ENCODE data around the gene TGFB3. TPM values are rescaled to one million over a fixed set of nuclear protein-coding genes. Genes with fewer than 3 reads are reported as not detected.

Gene TGFB3
- total RNA-seq, 4 donors from 2014 or later = 1.5 to 10.5 (median 5.0) TPM

DNA sequence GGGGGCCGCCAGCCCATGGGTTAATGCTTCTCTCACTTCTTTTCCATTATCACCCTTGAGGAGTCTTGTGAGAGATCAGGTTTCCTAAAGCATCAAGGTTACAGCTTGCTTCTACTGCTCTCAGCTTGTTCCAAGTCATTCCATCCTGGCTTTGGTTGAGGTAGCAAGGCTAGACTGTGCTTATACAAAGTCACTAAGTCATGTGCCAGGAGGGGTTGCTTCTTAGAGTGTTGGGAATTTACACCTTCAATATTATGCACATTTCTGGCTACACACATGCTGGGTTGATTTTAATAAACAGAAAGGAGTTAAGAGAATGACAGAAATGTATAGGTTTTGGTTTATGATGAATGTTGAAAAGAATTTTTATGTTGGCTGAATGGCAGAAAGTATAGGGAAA lies 25.6 kb upstream of the TGFB3 start:
- TF ChIP-seq CTCF (IDR thresholded peaks at IDR 0.05) (no peak), POLR2A (IDR thresholded peaks at IDR 0.05) (no peak)
- peaks cover 0 to 5% (median 0%) of the 10 kb centered on the region in 3 donors for H3K9me3 ChIP-seq
- no peaks in the 10 kb centered on the region for H3K27me3 ChIP-seq
- intact Hi-C loops (cut with DNase I) = no loop called here
- H3K36me3 ChIP-seq = peaks cover 7 to 89% (median 9%) of the 10 kb centered on the region in 3 donors
- DNase-seq = no peak
- no peak overlapping the region for H3K27ac ChIP-seq
- WGBS, 2 donors = 78 to 100% methylated on average over 1 of the region's 1 CpG
- no peak overlapping the region for H3K4me3 ChIP-seq
- no peaks in the 10 kb centered on the region for H3K4me1 ChIP-seq

DNA sequence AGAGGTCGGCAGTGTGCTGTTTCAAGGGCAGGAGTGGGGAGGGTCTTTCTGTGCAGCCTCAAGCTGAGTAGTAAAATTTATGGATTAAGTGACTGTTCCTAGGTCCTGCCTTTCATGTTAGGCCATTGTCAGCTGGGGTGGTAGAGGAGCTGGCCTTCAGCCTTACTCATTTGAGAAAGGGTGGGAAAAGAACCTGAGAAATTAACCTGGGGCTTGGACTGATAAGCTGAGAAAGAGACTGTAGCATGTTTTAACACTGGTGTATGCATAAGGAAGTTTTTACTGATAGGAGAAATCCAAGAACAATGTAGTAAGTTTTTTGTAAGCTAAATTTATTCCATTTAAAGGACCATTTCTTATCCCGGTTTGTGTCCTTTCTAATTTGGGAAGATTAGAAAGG lies 24.5 kb upstream of the TGFB3 start:
- H3K9me3 ChIP-seq = peaks cover 0 to 5% (median 0%) of the 10 kb centered on the region in 3 donors
- TF ChIP-seq CTCF (IDR thresholded peaks at IDR 0.05) (no peak), POLR2A (IDR thresholded peaks at IDR 0.05) (no peak)
- H3K27me3 ChIP-seq = no peaks in the 10 kb centered on the region
- WGBS, 2 donors = 93 to 95% methylated on average over 2 of the region's 2 CpGs
- no peak for DNase-seq
- no peaks in the 10 kb centered on the region for H3K4me1 ChIP-seq
- intact Hi-C loops (cut with DNase I) = no loop called here
- no peak overlapping the region for H3K4me3 ChIP-seq
- peaks cover 7 to 96% (median 9%) of the 10 kb centered on the region in 3 donors for H3K36me3 ChIP-seq
- no peak overlapping the region for H3K27ac ChIP-seq

GRCh38 chr14:76002383-76002782 lies 20.6 kb upstream of the TGFB3 start:
- Histone ChIP-seq H3K36me3 (peaks cover 7 to 96% (median 9%) of the 10 kb centered on the region in 3 donors), H3K27me3 (no peaks in the 10 kb centered on the region), H3K4me3 (no peak overlapping the region), H3K4me1 (no peaks in the 10 kb centered on the region), H3K9me3 (peaks cover 0 to 5% (median 0%) of the 10 kb centered on the region in 3 donors), H3K27ac (no peak overlapping the region)
- intact Hi-C loops (cut with DNase I) = no loop called here
- no peak for TF ChIP-seq CTCF (IDR thresholded peaks at IDR 0.05)
- no peak for TF ChIP-seq POLR2A (IDR thresholded peaks at IDR 0.05)
- 87 to 88% methylated on average over 1 of the region's 1 CpG for WGBS, 2 donors
- no peak for DNase-seq

DNA sequence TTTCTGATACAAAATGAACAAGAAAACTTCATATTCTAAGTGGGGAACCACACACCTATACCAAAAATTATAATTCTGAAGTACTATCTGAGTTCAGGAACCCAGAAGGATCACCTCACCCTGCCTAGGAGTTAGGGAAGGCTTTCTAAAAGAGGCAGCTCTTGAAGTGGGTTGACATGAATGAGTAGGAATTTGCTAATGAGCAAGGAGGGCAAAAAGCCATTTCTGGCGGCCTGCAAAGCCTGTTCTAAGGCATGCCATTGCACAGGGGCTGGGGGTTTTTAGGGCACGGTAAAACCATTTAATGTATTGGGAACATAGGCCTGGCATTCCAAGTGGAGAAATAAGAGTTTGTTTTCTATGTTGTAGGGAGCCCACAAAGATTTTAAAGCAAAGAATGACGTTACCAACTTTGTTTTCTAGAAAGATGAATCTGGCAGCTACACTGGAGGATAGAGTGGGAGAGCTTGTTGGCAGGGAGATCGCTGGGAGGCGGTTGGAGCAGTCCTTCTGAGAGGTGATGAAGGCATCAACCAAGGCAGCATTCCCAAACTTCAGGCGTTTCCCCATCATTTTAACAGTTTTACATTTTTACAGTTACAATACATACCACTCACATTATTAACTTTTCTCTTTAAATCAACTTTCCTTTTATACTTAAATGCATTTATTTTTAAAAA lies 17.9 kb upstream of the TGFB3 start:
- no peak for DNase-seq
- WGBS, 2 donors = 81 to 86% methylated on average over 6 of the region's 6 CpGs
- H3K9me3 ChIP-seq = peaks cover 0 to 5% (median 0%) of the 10 kb centered on the region in 3 donors
- H3K36me3 ChIP-seq = peaks cover 0 to 94% (median 4%) of the 10 kb centered on the region in 3 donors
- TF ChIP-seq CTCF (IDR thresholded peaks at IDR 0.05) (no peak), POLR2A (IDR thresholded peaks at IDR 0.05) (no peak)
- H3K27me3 ChIP-seq = no peaks in the 10 kb centered on the region
- H3K4me1 ChIP-seq = peaks cover 0 to 12% (median 0%) of the 10 kb centered on the region in 3 donors
- H3K4me3 ChIP-seq = no peak overlapping the region
- H3K27ac ChIP-seq = peak overlapping the region in 3 of 4 donors; percentile 25 to 52 (median 51)
- intact Hi-C loops (cut with DNase I) = no loop called here

GRCh38 chr14:75996488-75996887 lies 14.7 kb upstream of the TGFB3 start:
- H3K4me1 ChIP-seq = peaks cover 0 to 15% (median 0%) of the 10 kb centered on the region in 3 donors
- H3K27me3 ChIP-seq = no peaks in the 10 kb centered on the region
- H3K4me3 ChIP-seq = no peak overlapping the region
- no peak for DNase-seq
- peak overlapping the region; percentile 53 to 86 (median 77) for H3K27ac ChIP-seq
- 73 to 82% methylated on average over 1 of the region's 1 CpG for WGBS, 2 donors
- H3K36me3 ChIP-seq = peaks cover 0 to 93% (median 0%) of the 10 kb centered on the region in 3 donors
- TF ChIP-seq POLR2A (IDR thresholded peaks at IDR 0.05) (no peak), CTCF (IDR thresholded peaks at IDR 0.05) (no peak)
- intact Hi-C loops (cut with DNase I) = no loop called here
- no peaks in the 10 kb centered on the region for H3K9me3 ChIP-seq

Measured in esophagus squamous epithelium (tissue), 5 donors.